Mesenteric fat pad (tissue), 1 donor: Measurements from ENCODE around the gene C21orf58. TPM values are rescaled to one million over a fixed set of nuclear protein-coding genes. Genes with fewer than 3 reads are reported as not detected.

ENCODE experiments used
- DNase-seq: peaks from one replicate; pipeline ENCODE4 v3.0.0-alpha.2; 2020; ENCODE audit warnings: low spot score
- total RNA-seq: library from RNA; stranded (reverse); fragmentation: NEBNext Ultra II Directional; extraction: Animal tissue kit (Norgen Biotek cat#: 25700); gene quantifications from one replicate; pipeline ENCODE4 v1.2.1, GENCODE V29; 2021
- donor health status: DM: yes; HTN: yes; CAD: no.

C21orf58 gene
- total RNA-seq, 1 donor from 2014 or later, result 0.96 TPM

DNA sequence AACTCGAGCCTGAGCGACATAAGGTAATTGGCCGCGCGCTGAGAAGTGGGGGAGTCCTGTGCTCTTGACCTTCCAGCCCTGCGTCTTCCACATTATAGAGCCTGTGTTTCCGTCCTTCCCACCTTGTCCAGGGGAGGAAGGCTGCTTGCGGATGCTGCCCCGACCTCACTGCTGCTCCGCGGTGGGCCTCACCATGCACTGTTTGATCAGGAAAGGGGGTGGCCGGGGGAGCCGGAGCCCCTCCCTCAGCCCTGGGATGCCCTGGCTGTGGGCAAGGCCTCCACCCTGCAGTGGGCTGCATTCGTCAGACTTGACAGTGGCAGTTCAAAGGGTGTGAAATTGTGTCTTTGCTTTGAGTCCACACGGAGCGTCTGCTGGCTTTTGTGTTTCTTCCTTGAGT is 30.4 kb upstream of the C21orf58 start:
- DNase-seq, result no peak

DNA sequence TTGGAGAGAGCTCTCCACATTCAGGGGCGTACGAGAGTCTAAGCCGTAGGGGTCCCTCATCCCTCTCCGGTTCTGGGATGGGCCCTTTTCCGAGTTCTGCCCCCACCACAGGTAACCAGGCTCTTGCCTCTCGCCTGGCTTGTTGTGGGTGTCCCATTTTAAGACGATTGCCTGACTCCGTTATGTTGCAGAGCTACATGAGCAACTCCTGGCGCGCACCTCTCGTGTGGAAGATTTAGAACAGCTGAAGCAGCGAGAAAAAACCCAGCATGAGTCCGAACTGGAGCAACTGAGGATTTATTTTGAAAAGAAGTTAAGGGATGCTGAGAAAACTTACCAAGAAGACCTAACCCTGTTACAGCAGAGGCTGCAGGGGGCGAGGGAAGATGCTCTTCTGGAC is 29.2 kb upstream of the C21orf58 start:
- no peak for DNase-seq

DNA sequence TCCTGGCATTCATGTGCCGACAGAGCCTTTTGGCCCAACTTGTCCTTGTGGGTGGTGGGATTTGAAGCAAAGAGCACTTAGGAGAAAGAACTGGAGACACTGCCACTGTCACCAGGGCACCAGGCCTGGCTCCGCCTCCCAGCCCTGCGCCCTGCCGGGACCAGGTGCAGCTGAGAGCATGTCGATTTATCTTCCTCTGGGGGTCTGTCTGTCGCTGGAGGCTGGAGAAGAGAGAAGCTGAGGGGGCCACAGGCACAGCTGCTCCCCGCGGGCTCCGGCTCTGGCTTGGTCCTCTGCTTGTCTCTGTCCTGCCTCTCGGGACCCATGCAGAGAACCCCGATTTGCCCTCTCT is 28.5 kb upstream of the C21orf58 start:
- DNase-seq, result no peak

DNA sequence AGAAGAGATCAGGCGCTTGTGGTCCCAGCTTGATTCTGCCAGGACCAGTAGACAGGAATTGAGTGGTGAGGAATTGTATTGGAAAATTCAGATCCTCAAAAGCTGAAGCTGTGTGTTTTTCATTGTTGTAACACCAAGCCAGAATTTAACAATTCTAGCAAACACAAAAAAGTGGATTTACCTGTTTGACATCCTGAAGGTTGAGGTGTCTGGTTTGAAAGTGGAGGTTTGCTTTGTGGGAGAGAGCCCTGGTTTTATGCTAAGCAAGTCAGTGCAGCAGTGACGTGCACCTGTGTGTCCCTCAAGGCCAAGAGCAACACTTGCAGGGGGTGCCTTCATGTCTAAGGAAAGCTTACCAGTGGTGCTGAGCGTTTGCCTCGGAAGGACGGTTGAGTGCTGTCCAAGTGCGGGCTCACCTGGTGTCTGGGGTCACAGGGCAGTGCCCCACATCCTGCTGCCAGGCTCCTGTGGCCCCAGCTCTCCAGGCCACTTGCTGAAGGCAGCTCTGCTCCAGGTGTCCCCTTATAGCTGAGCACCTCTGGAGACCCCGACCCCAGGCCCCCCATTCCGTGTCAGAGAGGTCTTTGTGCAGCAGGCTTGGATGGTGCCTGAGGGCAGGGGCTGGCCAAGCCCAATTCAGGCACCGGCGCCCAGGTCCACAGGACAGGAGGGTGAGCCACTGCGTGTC is 27.9 kb upstream of the C21orf58 start:
- no peak for DNase-seq

DNA sequence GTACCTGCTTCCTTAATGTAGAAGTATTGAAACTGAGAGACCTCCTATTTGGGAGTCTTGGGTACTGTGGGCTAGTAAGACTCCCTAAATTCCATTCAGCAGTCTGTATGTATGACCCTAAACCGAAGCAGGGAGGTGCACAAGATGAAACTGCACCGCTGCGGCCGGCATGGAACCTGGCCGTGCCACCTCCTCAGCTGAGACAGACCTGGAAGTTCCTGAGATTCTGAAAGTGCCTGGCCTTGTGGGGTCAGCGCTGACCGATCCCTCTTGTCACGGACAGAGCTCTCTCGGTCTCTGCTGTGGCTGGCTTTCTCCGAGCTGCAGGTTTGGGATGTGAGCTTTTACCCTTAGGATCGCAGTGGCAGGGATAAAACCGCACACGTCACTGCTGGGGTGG is 27.3 kb upstream of the C21orf58 start:
- no peak for DNase-seq

DNA sequence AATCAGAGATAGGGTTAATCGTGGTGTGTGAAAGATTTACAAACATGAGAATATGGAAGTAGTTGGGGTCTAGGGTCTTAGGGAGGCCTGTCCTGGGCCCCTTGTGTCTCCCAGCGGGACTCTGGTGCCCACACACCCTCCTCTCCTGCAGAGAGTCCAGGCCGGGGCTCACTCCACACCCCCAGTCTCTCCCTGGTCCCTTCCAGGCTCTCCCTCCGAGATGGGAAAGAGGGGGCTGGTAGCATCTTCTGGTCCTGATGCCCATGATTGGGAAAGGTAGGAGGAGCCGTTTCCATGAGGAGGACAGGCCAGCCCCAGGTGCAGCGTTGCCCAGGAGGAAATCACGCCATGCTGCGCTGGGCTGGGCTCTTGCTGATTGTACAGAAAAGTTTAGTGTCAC is 26.9 kb upstream of the C21orf58 start:
- no peak for DNase-seq

DNA sequence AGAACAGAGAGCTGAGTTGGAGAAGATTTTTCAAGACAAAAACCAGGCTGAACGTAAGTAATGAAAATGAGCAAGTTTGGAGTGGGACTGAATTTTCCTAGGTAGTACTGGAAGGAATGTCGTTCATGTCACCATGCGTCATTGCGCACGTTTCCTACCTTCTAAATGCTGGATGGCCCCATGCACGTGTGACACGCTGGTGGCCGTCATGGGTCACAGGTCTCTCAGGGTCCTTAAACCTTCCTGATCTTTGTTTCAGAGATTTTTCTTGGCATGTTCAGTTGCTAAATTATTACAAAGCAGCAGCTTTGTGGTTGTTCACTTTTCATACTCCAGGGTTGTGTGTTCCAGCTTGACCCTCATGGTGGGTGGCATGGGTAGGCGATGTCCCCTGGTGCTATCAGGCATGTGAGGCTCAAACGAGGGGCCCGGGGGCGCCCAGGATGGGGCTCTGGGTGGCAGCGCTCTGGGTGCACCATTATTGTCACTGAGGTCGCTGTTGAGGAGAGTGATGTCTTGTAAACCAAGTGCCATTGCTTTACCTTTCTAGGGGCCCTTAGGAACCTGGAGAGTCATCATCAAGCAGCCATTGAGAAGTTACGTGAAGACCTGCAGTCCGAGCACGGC is 25.6 kb upstream of the C21orf58 start:
- no peak for DNase-seq

DNA sequence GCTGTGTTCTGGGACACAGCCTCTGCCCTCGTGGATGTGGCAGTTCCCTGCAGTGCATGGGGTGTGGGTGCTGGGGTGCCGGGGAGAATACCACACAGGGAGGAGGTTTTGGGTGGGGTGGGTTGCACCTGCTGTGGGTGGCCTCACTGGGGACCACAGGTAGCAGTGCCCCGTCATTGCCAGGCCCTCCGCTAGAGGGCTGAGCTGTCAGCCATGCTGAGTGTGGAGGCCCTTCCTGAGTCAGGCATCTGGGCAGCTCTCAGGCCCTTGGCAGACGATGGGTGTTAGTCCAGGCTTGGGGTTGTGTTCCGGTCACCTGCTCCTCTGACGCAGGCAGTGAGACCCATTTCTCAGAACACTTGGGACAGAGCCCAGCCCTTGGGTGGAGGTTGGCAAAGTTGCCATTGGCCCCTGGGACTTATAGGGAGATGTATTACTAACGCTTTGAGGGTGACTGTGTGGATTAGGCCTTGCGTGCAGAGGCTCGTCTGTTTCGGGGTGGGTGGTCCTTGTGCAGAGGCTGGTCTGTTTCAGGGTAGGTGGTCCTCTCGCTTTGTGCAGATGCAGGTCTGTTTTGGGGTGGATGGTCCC is 24.2 kb upstream of the C21orf58 start:
- no peak for DNase-seq

DNA sequence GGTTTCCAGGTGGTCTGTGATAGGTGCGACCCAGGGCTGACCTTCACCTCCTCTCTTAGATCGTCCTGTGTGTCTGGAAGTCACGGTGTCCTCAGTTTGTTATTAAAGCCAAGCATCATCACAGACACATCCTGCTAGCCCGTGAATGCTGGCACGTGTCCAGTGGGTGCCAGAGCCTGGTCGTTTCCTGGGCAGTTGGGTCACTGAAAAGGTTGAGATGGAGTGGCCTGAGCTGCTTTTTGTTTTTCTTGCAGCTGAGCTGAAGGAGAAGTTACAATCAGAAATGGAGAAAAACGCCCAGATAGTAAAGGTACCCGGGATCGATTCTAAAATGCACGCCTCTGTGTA is 23.5 kb upstream of the C21orf58 start:
- no peak for DNase-seq

DNA sequence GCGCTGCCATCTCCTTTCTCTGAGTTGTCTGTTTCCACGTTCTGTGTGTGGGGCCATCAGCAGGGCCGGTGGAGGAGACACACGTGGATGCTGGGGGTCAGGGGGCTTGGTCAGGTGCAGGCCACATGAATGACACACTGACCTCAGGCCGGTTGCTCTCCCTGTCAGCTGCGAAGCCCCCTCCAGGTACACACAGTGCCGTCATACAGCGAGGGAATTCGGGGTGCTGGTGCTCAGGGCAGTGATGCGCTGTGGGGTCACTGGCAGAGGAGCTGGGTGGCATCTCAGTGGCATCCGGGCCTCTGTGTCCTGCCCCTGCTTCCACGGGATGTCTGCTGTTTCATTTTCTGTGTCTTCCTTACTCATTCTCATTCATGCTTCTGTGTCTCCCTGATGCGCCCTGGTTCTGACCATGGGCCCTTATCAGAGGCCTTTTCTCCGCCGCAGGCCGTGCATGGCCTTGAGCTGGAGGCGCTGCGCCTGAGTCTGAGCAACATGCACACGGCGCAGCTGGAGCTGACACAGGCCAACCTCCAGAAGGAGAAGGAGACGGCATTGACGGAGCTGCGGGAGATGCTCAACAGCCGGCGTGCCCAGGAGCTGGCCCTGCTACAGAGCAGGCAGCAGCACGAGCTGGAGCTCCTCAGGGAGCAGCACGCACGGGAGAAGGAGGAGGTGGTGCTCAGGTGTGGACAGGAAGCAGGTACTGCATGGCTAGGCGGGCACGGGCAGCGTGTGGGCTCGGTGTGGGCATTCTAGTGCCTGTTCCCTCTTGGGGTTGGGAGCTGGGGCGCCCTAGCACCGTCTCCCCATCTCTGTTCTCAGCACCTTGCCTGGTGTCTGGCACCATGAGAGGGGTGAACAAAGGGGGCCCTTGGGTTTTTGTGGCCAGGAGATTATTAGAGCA is 22.9 kb upstream of the C21orf58 start:
- no peak for DNase-seq

DNA sequence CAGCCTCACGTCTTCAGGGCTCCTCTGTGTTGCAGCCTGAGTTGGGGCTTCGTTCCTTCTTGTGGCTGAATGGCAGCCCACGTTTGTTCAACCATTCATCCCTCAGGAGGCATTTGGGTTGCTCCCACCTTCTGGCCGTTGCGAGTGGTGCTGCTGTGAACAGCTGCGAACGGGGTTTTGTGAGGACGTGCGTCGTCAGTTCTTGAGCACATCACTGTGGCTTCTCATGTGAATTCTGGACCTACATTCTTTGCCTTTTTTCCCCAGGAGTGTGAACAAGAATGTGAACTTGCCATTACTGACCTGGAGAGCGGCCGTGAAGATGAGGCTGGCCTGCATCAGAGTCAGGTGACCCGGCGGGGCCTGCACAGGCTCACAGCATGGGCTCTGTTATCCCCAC is 22.2 kb upstream of the C21orf58 start:
- DNase-seq, result no peak

DNA sequence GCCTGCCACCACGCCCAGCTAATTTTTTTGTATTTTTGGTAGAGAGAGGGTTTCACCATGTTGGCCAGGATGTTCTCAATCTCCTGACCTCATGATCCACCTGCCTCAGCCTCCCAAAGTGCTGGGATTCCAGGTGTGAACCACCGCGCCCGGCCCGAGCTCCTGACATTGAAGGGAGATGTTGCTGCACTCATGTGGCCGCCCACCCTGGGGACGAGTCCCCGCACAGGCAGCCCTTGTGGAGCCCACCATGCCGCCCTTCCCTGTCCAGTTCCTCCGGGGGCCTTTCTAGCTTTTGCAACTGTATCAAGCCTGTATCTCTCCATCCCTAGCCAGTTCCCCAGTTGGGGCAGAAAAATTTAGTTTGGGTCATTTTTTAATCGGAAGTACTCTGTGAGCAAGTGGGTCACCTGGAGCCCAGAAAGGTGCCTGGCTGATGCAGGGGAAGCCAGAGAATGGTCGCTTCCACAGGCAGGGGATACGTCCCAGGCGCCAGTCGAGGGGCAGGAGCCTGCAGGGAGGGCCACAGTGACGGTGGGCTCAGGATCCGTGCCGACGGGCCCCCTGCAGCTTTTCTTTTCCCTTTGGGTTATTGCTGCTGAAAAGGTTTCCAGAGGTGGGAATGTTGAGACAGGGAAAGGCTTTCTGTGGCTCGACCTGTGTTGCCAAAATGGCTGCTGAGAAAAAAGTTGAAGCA is 20.7 kb upstream of the C21orf58 start:
- no peak for DNase-seq

DNA sequence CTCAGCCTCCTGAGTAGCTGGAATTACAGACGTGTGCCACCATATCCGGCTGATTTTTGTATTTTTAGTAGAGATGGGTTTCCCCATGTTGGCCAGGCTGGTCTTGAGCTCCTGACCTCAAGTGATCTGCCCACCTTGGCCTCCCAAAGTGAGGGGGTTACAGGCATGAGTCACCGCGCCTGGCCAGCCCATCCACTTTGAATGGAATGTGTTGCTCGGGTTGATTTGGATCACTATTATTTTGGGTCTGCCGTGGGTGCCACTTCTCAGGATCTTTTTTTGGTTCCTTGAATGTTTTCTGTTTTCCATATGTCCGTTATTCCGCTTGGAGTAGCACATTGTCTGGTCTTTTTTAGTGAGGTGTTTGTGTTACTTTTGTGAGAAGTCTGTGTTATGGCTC is 17.3 kb upstream of the C21orf58 start:
- no peak for DNase-seq

DNA sequence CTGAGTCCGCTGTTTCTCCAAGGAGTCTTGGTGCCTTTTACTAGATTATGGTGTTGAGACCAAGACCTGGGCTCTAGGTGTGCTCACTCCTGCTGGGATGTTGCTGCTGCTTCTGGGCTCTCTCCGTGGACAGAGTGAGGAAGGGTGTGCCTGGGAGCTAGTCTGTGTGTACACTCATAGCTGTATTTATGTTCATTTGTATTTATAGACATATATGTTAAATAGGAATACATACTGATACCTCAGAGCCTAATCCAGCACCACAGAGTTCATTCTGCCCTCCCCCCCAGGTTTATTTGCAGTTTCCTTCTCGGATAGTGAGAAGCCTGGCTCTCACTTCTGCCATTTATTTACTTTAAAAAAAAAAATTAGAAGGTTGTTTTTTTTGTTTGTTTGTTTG is 12.9 kb upstream of the C21orf58 start:
- no peak for DNase-seq

DNA sequence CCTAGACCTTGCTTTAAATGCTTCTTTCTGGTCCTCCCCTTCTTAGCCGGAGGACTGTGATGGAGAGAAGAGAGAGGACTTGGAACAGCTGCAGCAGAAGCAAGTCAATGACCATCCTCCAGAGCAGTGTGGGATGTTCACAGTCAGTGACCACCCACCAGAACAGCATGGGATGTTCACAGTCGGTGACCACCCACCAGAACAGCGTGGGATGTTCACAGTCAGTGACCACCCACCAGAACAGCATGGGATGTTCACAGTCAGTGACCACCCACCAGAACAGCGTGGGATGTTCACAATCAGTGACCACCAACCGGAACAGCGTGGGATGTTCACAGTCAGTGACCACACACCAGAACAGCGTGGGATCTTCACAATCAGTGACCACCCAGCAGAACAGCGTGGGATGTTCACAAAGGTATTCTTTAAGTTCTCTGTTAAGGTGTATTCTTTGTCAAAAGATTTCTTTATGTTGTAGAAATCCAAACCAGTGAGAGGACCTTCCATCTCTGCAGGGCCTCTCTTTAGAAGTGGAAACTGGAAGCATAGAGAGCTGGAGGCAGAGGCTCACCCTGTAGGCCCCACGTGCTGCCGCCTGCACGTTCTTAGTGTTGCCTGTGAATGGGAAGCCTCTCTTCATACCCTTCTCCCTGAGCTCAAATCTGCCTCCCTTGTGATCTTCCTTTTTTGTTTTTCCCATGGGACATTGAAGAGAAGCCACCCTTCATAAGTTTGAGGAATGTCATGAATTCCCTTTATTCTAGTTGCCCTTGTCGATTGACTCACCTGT is 10.9 kb upstream of the C21orf58 start:
- DNase-seq, result no peak

DNA sequence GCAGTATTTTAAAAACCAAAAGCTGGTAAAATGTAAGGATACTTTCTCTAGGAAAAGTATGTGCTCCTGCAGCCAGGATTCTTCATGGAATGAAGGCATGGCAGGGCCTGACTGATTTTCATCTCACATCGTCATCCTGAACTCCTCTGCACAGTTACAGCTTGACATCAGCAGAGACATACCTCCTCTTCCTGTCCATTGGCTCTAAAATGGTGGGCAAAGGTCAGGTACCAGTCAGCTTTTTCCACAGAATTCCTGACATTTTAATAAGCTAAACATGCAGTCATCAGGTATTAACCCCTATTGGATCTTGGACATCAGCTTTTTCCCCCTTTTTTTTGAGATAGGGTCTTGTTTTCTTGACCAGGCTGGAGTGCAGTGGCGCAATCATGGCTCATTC is 6.1 kb upstream of the C21orf58 start:
- no peak for DNase-seq

DNA sequence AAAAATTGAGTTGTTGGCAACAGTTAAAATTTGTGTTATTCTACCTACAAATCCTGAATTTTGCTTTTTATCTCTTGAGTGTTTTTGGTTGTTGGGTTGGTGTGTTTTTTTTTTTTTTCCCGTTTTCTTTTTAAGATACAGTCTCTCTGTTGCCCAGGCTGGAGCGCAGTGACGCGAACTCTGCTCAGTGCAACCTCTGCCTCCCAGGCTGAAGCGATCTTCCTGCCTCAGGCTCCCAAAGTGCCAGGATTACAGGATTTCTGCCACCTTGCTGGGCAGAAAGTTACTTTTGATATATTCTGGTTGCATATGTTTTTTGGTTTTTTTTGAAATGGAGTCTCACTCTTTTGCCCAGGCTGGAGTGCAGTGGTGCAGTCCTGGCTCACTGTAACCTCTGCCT is 4.5 kb upstream of the C21orf58 start:
- DNase-seq, result no peak

DNA sequence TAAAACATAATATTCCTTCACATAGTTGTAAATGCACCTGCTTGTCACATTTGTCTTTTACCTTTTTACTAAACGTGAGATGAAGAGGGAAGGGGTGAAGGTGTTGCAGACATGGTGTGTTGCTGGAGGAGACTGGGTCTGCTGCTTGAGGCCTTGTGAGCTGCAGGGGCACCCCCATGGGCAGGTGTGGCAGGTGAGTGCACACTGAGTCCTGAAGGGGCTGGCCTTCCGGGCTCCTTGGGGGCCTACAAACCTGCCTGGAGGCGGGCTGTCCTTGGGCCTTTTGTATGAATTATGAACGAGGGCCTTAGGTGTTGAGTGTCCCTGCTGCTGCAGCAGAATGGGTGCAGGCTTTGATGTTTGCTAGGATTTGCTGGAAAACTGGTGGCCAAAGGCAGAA is 4.0 kb upstream of the C21orf58 start:
- DNase-seq, result no peak

DNA sequence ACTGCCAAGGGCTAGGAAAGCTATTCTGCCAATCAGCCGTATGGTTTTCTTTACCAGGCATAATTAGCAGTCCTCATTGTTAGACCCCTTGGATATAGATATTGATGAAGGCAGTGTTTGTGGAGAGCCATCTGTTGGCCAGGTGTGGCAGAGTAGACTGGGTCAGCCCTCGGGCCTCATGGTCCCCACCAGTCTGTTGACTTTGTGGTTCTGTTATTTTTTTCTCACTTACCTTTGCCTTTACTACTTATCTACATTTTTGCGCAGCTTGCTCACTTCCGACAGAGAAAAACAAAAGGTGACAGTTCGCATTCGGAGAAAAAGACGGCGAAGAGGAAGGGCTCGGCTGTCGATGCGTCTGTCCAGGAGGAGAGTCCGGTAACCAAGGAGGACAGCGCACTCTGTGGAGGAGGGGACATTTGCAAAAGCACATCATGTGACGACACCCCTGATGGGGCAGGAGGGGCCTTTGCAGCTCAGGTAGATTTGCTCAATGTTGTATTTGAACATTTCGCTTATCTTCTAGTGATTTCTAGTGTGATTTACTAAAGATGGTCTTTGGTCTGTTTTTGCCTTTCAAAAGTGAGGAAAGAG is 2.5 kb upstream of the C21orf58 start:
- DNase-seq, result no peak
